ENCODE results near the gene KIAA0040.

KIAA0040 gene

DNA sequence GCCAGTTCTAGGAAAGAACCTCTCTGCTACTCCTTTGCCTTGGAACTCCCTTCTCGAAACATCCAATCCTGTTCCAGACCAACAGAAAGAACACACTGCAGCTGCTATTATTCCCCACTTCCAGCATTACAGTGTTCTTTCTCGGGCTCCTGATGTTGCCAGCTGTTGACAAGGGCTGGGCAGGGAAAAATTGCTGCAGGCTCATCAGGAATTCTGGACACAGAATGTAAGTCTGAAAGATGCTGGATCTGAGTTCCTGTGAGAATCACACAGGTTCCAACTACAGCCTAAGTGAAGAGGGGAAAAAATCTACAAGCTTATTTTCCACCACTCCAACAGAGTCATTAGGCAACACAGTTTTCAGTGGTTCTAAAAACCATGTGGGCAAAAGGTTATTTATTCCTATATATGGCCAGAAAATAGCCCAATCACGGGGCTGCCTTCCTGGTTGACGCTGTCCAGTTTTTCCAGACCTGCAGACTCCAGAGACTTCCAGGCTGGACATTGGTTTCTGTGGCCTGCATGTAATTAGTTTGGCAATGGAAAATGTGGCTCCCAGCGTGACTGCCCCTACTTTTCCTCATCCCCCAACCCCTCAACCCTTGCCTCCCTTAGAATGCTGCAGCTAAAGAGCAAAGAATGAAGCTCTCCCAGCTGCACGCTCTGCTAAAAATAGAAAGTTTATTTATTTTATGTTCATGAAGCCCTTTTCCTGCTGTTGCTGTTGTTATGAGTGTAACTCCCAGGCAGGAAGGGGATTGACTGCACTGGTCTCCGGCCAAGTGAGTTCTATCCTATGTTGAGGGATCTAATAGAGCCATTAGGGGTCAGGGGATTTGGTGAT lies 8.3 kb upstream of the KIAA0040 start:
- DNase-seq, result no peak

DNA sequence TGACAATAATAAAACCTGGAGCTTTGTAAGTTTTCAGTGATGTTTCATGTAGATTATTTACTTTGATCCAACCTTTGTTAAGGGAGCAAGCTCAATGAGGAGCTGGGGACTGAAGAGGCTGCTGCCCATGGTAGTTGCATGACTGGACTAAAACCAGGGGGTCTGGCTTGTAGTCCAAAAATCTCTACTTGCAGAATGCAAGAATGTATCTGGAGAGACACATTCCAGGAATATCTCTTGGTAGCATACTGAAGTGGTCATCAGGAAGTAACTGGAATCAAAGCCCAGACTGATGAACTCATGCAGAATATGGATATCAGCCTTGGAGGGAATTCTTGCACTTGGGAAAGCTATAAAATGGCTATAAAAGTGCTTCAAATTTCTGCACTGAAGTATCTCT lies 5.8 kb upstream of the KIAA0040 start:
- no peak for DNase-seq

DNA sequence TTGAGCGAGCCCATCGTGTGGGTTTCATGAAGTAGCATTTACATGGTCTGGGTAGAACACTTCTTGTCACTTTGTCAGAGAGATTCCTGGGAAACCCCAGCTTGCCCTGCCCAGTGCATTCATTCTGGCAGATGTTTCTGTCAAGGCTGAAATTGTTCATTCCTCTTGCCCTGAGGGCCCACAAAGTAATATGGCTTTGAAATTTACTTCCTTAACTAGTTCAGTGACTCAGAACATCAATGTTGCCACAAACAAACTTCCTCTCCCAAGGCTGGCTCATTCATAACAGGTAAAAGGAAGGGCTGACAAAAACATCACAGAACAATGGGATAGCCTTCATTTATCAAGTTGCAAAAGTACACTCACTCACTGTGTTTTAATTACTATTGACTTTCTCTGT lies 5.0 kb upstream of the KIAA0040 start:
- DNase-seq, result no peak

DNA sequence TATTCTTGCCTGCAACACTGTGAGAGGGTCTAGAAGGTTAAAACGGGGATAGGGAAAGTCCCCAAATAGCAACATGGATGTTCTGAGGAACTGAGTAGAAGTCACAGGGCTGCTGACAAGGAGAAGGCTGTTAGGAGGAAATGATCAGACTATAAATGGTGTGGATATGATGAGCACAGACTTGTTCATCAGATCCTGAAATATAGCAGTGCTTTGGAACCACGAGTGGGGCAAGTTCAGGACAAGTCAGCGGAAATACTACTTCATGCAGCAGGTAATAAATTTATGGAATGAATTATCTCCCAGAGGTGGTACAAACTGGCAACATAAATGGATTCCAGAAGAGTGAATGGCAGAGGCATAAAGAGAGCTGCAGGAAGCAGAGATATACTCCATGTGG lies 3.2 kb upstream of the KIAA0040 start:
- DNase-seq, result no peak

DNA sequence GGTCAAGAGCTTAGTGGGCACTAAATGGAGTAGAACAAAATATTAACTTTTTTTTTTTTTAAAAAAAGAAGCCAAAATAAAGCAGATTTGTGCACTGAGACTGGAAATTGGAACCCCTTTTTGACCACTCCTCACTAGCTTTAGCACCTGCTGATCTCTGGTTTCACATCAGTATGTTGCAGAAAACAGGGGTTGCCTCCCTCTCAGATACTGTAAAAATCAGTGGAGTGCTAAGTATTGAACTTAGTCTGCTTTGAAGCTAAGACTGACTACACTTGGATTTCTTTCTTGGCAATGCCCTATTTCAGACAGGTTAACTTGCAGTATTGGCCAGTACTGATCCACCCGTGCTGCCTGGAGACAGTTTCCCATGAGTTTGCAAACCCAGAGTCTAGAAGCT lies 2.7 kb upstream of the KIAA0040 start:
- DNase-seq, result no peak

DNA sequence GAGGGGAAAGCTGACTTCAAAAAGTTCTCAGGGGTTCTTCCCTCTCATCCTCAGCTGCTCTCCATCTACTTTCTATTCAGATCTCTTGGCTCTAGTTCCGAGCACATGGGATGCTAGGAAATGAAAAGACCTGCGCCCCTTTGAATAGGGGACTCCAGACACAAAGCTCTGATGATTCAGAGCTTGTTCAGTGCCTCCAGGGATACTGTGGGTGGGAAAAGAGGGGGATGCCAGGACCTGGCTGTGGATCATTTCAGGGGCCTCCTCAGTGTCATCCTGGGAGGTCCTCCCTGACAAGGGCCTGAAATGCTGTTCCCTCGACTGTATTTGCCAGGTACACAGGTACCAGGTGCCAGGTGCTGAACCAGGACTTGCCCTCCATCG lies 943 bp upstream of the KIAA0040 start:
- no peak for DNase-seq

DNA sequence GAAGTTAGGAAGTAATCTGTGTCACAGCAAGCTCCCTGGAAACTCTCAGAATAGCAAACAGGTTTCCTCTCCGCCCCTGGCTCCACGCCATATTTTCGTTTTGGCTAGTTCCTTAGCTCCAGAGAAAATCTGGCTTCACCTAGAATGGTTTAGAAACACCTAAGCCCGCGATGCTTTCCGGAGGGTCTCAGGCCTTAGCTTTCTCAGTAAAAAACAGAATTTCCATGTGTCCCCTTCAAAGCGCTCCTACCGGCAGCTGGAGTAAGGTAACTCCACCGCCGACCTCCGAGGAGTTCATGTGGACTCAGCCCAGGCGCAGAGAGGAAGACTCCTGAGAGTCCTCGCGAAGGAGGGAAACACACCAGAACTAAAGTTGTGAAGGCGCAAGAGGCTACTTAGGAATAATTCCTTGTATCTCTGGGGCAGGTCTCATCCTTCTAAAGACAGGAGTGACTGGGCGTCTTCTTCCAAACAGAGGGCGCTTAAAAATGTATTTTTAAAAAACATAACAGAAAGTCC lies 406 bp downstream of the KIAA0040 start:
- no peak for DNase-seq

DNA sequence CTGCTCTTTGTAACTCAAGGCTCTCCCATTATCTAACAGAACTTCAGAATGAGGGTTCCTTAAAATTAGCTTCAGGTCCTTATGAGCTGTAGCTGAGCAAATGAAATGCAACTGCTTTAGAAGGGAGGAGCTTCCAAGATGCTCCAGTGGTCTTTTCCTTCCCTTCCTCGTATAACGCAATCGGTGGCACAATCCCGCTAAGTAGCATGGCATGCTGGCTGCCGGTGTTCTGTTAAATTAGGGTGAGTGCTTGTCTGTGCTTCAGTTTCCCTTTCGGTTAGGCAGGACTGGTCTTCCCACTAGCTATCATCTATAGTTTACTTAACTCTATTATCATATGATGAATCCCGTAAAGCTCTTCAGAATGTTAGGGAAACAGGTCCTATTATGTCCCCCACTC lies 917 bp downstream of the KIAA0040 start:
- DNase-seq, result no peak

DNA sequence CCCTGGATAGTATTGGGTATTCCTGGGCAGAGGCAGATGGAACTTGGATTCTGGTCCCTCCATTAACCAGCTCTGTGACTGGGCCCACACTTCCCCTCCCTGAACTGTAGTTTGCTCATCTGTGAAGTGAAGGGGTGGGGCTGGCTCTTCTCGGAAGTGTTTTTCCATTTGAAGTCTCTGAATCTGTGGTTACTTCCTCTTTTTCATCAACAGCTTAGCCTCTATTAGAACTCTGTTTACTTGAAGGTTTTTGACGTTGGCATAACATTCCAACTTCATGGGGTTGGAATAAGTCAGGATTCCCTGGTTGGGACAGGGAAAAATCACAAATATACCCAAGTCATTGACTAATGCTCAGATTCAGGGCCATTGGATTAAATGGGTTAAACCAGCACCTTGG lies 3.6 kb downstream of the KIAA0040 start:
- no peak for DNase-seq

DNA sequence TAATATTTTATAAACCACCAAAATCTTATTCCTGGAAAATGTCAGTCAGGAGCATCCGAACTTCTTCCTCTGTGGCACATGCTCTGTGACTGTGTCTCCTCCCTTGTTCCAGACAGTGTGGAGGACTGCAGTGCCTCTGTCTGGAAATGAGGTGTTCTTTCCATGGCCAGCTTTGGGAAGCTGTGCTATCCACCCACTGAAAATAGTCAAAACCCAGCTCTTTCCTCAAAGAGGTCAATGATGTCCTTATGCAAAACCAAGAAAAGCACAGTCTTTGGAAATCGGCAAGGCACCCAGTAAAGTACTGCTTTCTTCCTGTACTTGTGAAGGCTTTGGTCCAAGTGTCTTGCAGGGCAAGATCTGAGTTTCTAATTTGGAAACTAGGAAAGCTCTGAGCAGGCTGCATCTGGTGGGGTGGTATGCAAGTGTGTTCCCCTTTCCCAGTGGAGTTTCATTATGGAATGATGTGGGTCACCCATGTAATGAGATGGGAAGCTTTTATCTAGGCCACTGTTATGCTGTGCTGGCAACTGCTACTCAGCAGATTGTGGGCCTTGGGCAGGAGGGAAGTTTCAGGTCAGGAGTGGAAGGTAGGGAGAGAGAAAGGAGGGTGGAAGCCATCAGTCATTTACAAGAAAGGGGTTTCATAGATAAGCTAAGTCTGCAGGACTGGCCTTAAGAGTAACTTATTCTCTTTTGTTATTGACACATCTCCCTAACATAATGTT lies 6.0 kb downstream of the KIAA0040 start:
- no peak for DNase-seq

DNA sequence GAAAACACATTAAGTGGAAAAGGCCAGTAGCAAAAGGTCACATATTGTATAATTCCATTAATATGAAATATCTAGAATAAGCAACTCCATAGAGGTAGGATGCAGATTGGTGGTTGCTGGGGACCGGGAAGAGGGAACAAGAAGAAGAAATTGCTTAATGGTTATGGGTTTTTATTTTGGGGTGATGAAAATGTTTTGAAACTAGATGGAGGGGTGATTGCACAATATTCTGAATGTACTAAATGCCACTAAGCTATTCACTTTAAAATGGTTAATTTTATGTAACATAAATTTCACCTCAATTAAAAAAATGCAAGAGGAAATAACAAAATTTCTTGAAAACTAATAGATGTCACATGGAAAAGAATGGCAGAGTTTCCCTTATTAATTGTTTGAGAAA lies 6.7 kb downstream of the KIAA0040 start:
- DNase-seq, result no peak

DNA sequence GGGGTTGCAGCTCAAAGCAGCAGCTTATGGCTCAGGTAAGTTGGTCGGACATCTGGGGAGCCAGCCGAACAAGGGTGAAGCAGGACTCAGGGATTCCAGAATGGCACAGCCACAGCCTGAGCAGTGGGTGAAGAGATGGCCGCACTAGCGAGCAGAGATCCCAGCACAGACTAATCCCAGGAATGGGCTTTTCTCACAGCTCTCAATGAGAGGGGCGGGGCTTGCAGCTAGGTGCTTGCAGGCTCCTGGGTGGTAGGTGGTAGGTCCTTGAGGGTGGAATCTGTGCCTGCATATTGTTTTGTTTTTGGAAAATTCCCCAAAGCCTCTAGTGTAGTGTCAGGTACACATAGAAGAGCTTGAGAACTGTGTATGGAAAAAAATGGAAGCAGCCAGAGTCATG lies 9.0 kb downstream of the KIAA0040 start:
- DNase-seq, result no peak

DNA sequence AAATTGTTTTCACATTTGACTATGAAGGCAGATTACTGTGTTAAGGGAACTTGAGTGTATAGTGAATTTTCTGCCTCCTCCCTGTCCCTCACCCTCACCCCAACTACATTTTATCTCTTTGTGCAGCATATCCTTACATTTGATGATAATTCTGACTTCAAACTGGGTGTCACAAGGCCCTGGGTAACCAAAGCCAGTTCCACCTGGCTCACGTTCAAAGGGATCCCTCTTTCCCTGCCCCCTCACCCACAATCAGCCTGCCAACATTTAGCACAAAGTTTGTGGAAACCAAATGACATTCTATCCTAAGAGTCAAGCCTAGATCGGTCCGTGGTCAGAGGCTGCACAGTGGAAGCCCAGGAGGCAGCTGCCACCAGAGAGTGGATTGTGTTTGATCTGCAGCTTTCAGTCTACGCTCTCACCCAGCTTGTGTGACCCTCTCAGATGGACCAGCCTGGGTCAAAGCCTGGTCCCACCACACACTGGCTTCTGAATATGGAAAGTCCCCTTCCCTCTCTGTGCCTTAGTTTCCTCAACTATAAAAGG lies 10.3 kb downstream of the KIAA0040 start:
- DNase-seq, result no peak

DNA sequence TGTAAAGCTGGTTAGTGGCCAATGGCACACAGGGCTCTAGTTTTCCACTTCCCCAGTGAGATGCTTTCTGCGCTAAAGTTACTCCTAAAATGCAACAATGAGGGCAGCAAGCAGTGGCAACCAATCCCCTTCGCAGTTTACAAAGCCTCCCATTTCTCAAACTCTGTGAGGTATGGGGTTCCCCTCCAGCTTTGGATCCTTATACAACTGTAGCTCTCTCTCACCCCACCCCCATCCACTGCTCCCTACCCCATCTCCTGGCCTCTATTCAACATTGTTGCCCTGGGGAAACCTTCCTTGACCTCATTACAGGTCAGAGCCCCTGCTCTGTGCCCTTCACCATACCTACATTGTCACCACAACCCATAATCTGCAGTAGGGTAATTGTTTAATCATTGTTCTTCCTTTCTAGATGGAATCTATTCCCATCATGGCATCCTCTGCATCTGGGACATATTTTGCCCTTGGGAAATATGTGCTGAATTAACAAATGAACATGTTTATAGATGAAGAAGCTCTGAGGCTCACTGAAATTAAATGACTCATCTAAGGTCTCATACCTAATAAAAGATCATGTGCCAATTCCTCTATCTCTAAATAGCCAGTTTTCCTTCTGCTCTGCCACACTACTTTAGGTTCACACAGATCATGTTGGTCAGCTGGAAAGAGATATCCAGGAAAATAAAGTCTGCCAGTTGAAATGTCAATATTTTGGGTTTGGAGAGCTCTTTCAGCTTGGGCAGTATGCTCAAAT lies 12.6 kb downstream of the KIAA0040 start:
- no peak for DNase-seq

DNA sequence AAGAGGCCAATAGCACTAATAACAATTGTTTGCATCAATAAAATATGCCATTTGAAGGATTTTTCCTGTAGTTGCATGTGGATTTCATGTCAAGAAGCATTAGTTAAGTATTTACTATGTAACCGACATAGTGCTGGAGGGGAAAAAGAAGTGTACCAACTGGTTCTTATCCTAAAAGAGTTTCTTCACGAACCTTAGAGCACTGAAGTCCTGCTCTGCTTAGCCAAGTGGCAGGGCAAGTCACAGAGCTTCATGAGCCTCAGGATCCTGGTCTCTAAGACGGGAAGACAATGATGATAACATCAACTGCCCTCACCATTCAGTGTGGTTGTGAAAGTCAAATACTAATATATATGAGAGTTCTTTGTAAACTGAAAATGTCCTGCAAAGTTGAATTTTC lies 14.1 kb downstream of the KIAA0040 start:
- DNase-seq, result no peak

DNA sequence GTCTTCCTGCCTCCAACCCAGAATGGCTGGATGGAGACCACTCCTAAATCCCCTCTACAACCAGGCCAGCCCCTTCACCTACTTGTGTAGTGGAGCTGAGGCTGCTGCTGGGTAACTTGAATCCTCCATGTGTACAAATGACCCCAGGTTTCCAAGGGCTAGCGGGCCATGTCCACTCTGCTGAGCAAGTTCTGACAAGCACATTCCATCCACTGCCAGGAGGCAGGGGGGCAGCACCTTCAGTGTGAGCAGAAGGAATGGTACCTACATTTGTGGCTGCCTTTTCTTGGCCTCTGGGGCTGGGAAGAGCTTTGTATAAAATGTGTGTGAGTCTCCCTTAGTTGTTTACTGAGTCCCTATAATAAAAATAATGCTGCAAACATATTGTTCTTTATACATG lies 14.5 kb downstream of the KIAA0040 start:
- no peak for DNase-seq

DNA sequence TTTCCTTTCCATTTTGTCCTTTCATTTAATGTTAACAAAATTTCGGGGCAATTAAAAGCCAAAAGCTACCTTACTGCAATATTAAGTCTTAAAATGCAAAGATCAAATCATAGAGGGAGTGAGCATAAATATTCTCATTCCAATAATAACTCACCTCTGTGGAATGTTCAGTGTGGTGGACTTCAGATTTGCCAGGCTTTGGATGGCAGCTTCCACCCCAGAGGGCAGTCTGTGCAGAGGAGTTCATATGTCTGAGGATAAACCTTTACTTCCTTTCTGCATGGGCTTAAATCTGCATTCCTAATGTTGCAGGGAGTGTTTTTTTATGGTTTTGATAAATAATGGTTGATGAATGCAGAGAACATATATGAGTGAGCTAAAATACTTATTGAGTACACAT lies 16.3 kb downstream of the KIAA0040 start:
- no peak for DNase-seq

DNA sequence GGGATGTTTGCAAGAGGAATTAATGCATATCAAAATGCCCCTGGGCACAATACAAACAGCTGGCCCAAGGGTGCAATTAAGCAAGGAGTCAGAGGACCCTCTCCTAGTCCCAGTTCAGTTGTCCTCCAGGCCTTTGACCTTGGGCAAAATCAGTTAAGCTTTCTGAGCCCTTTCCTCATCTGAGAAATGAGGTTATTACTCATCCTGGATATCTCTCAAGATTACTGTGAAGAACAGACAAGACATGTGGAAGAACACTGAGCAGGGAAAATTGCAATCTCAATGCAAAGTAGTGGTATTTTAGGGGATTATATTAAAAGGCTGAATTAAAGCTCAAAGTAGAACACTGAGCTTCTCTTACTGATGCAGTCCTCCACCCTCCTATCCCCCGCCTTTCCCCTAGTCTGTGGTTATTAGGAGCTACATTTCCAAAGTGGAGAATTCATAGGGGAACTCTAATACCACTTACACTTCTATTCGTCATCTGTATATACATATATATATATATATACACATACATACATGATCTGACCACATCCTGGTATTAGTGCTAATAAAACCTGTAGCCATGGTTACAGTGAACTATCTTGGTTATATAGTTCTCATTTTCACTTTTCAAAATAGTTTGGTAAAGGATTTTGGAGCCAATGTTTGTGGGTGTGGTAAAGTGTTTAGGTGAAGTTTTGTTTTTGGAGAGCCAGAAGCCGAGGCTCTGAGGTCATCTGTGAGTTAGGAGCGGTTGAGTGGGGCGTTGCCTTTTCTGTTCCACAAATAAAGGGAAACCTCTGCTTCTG lies 18.1 kb downstream of the KIAA0040 start:
- no peak for DNase-seq

DNA sequence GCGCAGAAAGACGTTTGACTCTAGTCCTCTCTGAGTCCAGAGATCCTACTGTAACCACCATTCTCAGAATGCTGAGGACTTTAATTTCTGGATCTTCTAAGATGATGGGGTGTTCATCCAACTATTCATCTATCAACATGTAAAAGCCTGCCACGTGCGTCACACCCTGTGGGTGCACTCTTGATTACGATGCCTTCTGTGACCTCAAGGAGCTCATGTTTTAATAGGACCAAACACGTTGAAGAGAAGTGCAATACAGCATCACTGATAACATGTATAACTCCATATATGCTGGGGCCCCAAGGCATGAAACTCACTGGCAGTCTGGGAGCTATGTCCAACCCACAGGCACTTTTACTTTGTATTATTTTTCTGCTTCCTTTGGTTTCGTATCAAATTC lies 19.0 kb downstream of the KIAA0040 start:
- DNase-seq, result no peak

DNA sequence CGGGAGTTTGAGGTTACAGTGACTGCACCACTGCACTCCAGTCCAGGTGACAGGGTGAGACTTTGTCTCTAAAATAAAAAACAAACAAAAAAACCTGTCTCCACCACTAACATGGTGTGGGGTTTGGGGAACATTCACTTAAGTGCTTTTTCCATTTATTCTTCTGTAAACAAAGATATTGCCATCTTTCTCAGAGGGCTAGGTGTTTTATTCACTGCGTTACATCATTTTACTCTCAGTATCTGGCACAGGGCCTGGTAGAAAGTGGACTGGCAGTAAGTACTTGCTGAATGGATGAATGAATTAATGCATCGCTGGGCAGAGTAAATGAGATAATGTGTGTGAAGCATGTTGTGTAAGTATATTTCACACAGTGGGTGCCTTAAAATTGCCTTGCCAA lies 20.1 kb downstream of the KIAA0040 start:
- no peak for DNase-seq

DNA sequence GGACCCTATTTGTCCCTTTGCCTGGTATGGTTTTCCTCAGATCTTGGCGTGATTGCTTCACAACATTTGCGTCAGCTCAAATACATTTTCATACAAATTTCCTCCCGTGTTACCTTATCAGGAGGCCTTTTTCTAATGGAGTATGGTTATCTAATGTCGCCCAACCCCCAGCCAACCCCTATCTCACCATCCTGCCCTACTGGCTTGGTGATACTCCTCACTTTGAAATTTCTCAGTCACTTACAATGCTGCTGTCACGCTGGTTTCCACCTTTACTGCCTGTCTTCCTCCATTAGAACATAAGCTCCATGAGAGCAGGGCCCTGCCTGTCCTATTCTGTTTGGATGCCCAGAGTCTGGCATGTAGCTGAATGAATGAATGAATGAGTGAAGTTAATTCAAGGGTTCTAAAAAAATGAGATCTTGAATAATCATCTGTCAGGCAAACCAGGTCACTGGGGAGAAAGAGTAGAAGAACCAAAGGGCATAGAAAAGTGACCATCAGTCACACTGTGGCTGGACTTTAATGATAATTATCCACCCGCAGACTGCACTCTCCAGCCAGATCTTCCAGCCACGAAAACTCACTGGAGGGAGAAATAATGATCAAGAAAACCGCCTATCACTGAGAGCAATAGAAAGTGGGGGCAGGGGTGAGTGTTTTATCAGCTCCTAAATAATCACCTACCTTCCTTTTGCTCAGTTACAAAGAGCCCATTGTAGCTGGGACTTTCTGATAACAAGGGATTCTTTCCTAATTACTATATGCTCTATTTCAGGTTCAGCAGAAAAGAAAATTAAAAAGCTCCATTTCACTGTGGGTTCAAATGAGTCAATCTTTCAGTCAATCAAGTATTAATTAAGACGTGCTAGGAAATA lies 21.3 kb downstream of the KIAA0040 start:
- DNase-seq, result no peak
